Motor neuron (in vitro differentiated cells): ENCODE measurements around the gene GGPS1. TPM values are rescaled to one million over a fixed set of nuclear protein-coding genes. Genes with fewer than 3 reads are reported as not detected.
"Not testable (repeated sequence)": the region's sequence is repeated elsewhere in the genome, so short reads cannot be mapped to it uniquely, and the experiment has no call there.

ENCODE experiments used
- ATAC-seq, 8 experiments: fragments of 200-7000 bp; cut with Tn5 transposase; replicated peaks in 6 of 8; 2 replicates each; pipeline ENCODE4 v1.8.0; 2021; ENCODE audit warnings: mild to moderate bottlenecking in 8 of 8, moderate library complexity in 8 of 8
- H3K27ac ChIP-seq, 2 donors: fragments of 250-450 bp; sonication (Bioruptor Pico); 2 replicates each; pipeline ENCODE4 v1.9.0; 2021; ENCODE audit warnings: antibody characterized with exemption in 2 of 2, mild to moderate bottlenecking in 2 of 2, moderate library complexity in 1 of 2
- H3K4me1 ChIP-seq, 2 donors: fragments of 250-450 bp; sonication (Bioruptor Pico); replicated peaks in 1 of 2; 2 replicates each; pipeline ENCODE4 v1.6.1; 2021; ENCODE audit warnings: antibody characterized with exemption in 2 of 2, mild to moderate bottlenecking in 2 of 2, moderate library complexity in 1 of 2
- H3K4me3 ChIP-seq, 5 donors: fragments of 250-450 bp; sonication (Bioruptor Pico); 2 replicates each; pipeline ENCODE4 v1.9.0; 2021; ENCODE audit warnings: antibody characterized with exemption in 5 of 5, mild to moderate bottlenecking in 5 of 5, moderate library complexity in 4 of 5
- WGBS, 10 experiments: fragments of 450-650 bp; shearing (Covaris generic); methylation state at CpG; one replicate each; pipeline ENCODE4 v1.0.0; 2022; 5-methylcytosine and 5-hydroxymethylcytosine counted together
- in situ Hi-C, 9 experiments: fragments of 400-800 bp; cut with MboI; loops; one replicate each; pipeline ENCODE4 v1.15.0; 2021; ENCODE audit warnings: low sequenced_read_pairs in 9 of 9, low pct_unique_long_range_greater_than_20kb in 2 of 9; ENCODE audit not compliant: unreplicated experiment in 9 of 9
- total RNA-seq, 8 experiments: library from RNA; unstranded; fragments of 300-600 nt; gene quantifications; 2 replicates each; pipeline versions ENCODE4 v1.2.3 to v1.2.4, GENCODE V29; 2022

GGPS1 gene
- total RNA-seq, 8 experiments from 2014 or later, result 25.9 to 52.5 (median 47.1) TPM

DNA sequence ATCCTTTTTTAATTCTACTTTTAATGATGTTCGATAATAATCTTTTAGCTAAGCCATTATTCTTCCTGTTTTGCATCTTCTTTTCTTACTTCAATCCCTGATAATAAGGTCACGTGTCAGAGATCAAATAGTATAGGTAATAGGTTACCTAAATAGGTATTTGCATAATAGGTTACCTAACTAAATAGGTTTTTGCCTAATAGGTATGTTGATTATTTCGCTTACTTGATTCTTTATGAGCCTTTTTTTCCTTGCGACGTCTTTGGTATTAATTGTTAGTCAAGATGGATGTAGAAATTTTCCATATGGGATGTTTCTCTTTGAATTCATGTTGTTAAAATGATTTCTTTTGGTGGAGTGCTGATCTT, 2.5 kb downstream of the GGPS1 start:
- in situ Hi-C loops, result no loop called here
- 74 to 93% (median 82%) methylated on average over 2 to 5 of the region's 5 CpGs for WGBS, 10 experiments
- H3K4me3 ChIP-seq, result peak overlapping the region; percentile 9 to 82 (median 63)

GRCh38 chr1:235331401-235331800, 3.0 kb downstream of the GGPS1 start:
- peak overlapping the region; percentile 9 to 82 (median 63) for H3K4me3 ChIP-seq
- ATAC-seq, result no peak
- WGBS, 10 experiments, result 0 to 80% (median 65%) methylated on average over 1 to 3 of the region's 3 CpGs
- no peak overlapping the region for H3K27ac ChIP-seq
- peaks cover 13 to 19% of the 10 kb centered on the region in 2 donors for H3K4me1 ChIP-seq
- in situ Hi-C loops, result no loop called here

More for the DNA sequence above, 2.5 kb downstream of the GGPS1 start:
- Histone ChIP-seq H3K4me1 (peaks cover 13 to 22% of the 10 kb centered on the region in 2 donors), H3K27ac (no peak overlapping the region)
- no peak for ATAC-seq

- 75 to 100% (median 93%) methylated on average over 2 to 4 of the region's 4 CpGs for WGBS, 10 experiments
- Histone ChIP-seq H3K4me3 (no peak overlapping the region), H3K4me1 (peaks cover 5 to 8% of the 10 kb centered on the region in 2 donors), H3K27ac (no peak overlapping the region)
- in situ Hi-C loops, result no loop called here
- ATAC-seq, result peak in 1 of 8 experiments; percentile 45
These were observed 8.5 kb downstream of the GGPS1 start for GRCh38 chr1:235336903-235337302.

GRCh38 chr1:235339746-235340145, 11.4 kb downstream of the GGPS1 start:
- in situ Hi-C loops, result no loop called here
- H3K4me1 ChIP-seq, result no peaks in the 10 kb centered on the region
- WGBS, 10 experiments, result 80 to 100% (median 93%) methylated on average over 1 to 8 of the region's 8 CpGs; no CpG with 5 or more reads in 1 of the 10 experiments
- ATAC-seq, result no peak
- H3K27ac ChIP-seq, result no peak overlapping the region
- no peak overlapping the region for H3K4me3 ChIP-seq

DNA sequence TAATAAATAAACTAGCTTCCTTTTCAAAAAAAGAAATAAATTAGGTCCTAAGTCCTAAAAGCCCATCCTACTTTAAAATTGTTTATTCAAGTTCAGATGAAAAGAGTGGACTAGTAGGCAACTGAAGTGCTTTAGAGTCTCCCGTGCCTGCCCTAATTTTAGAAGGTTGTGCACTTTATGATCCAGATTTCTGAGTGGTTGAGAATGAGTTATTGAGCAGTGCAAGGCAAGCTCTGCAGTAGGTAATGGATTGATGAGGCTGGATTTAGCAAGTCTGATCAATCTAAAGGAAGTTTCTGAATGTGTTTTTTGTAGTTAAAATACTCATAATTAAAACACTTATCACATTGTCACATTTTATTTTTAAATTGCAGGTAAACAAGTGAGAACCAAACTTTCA, 13.0 kb downstream of the GGPS1 start:
- in situ Hi-C loops, result no loop called here
- 50 to 100% (median 83%) methylated on average over 1 of the region's 1 CpG; no CpG with 5 or more reads in 1 of the 10 experiments for WGBS, 10 experiments
- Histone ChIP-seq H3K27ac (no peak overlapping the region), H3K4me3 (no peak overlapping the region), H3K4me1 (no peaks in the 10 kb centered on the region)
- ATAC-seq, result no peak

- no peak overlapping the region for H3K4me3 ChIP-seq
- in situ Hi-C loops, result no loop called here
- no peak overlapping the region for H3K27ac ChIP-seq
- no peak for ATAC-seq
- no peaks in the 10 kb centered on the region for H3K4me1 ChIP-seq
- 40 to 92% (median 84%) methylated on average over 1 to 6 of the region's 6 CpGs for WGBS, 10 experiments
These were observed 13.7 kb downstream of the GGPS1 start for GRCh38 chr1:235342039-235342438.

DNA sequence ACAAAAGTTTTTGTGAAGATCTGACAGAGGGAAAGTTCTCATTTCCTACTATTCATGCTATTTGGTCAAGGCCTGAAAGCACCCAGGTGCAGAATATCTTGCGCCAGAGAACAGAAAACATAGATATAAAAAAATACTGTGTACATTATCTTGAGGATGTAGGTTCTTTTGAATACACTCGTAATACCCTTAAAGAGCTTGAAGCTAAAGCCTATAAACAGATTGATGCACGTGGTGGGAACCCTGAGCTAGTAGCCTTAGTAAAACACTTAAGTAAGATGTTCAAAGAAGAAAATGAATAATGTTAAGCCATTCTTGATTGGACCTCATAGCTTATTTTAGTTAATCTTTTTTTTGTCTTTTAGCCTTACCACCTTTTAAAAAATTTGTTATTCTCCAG, 14.1 kb downstream of the GGPS1 start:
- Histone ChIP-seq H3K27ac (no peak overlapping the region), H3K4me3 (no peak overlapping the region), H3K4me1 (no peaks in the 10 kb centered on the region)
- in situ Hi-C loops, result no loop called here
- 53 to 100% (median 94%) methylated on average over 1 to 3 of the region's 3 CpGs for WGBS, 10 experiments
- ATAC-seq, result no peak

GRCh38 chr1:235343726-235344125, 15.4 kb downstream of the GGPS1 start:
- Histone ChIP-seq H3K4me1 (no peaks in the 10 kb centered on the region), H3K27ac (no peak overlapping the region), H3K4me3 (no peak overlapping the region)
- WGBS, 10 experiments, result 83 to 100% (median 88%) methylated on average over 2 to 5 of the region's 5 CpGs; no CpG with 5 or more reads in 1 of the 10 experiments
- no peak for ATAC-seq
- in situ Hi-C loops, result no loop called here

- in situ Hi-C loops, result no loop called here
- 52 to 80% (median 60%) methylated on average over 1 to 3 of the region's 3 CpGs; no CpG with 5 or more reads in 1 of the 10 experiments for WGBS, 10 experiments
- Histone ChIP-seq H3K27ac (no peak overlapping the region), H3K4me3 (no peak overlapping the region), H3K4me1 (no peaks in the 10 kb centered on the region)
- no peak for ATAC-seq
These were observed 23.1 kb downstream of the GGPS1 start for GRCh38 chr1:235351441-235351840.

DNA sequence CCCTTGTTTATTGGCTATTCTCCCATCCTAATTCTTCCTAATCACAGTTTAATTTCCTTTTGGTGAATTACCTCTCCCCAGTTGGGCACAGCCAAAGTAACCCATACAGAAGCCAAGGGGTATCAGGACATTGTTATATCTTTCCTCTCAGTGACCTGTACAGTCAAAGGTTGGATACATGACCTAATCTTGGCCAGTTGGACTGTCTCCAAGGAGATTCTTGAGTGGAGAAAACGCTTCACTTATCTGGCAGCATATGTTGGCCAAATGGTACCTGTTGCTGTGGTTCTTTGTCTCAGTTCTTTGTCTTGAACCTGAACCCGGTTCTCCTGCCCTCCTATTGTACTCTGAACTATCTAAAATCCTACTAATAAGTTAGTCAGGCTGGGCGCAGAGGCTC, 23.5 kb downstream of the GGPS1 start:
- no peak for ATAC-seq
- in situ Hi-C loops, result no loop called here
- no peaks in the 10 kb centered on the region for H3K4me1 ChIP-seq
- H3K4me3 ChIP-seq, result no peak overlapping the region
- 50 to 89% (median 61%) methylated on average over 1 to 3 of the region's 3 CpGs; no CpG with 5 or more reads in 4 of the 10 experiments for WGBS, 10 experiments
- H3K27ac ChIP-seq, result no peak overlapping the region

DNA sequence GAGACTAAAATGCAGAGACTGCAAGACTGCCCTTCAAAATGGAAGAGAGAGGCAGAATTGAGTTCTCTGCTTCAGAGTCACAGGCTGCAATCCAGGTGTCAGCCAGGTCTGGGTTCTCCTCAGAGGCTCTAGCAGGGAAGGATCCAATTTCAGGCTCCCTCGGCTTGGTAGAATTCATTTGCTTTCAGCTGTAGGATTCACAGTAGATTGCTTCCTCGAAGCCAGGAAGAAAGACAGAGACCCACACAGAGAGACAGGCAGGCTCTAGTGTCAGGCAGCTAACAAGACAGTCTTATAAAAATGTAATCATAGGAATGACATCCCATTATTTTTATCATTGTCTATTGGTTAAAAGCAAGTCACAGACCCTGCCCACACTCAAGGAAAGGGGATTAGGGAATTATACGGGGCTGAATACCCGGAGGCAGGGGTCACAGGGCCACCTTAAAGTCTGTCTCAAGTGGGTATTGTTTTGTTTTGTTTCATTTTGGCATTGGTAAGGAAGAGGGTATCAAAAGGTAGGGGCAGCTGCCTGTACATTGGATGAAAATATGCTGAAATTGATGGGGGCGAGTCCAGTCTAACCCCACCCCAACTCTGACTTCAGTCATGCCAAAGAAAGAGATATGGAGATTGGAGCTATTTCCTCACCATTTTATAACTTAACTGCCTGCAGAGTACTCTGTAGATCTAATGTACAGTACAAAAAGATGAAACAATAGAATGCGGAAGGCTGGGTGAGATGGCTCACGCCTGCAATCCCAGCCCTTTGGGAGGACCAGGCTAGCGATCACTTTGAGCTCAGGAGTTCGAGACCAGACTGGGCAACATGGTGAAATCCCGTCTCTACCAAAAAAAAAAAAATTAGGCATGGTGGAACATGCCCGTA, 29.4 kb downstream of the GGPS1 start:
- Histone ChIP-seq H3K4me3 (no peak overlapping the region), H3K27ac (peak overlapping the region in 1 of 2 donors; percentile 40), H3K4me1 (no peaks in the 10 kb centered on the region)
- WGBS, 10 experiments, result 3 to 100% (median 67%) methylated on average over 1 to 11 of the region's 11 CpGs
- in situ Hi-C loops, result no loop called here
- peak in 2 of 8 experiments; percentile 25 to 41 for ATAC-seq

DNA sequence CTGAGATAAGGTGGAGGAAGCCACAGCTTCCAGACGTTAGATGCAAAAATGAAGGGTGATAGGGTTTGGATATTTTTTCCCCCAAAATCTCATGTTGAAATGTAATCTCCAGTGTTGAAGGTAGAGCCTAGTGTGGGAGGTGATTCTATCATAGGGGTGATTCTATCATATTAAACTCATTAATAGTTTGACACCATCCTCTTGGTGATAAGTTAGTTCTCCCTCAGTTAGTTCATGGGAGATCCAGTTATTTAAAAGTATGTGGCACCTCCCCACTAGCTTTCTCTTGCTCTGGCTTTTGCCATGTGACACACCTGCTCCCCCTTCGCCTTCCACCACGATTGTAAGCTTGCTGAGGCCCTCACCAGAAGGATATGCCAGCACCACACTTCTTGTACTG, 30.5 kb downstream of the GGPS1 start:
- no peak overlapping the region for H3K4me3 ChIP-seq
- 60 to 92% (median 79%) methylated on average over 1 to 3 of the region's 3 CpGs; no CpG with 5 or more reads in 3 of the 10 experiments for WGBS, 10 experiments
- in situ Hi-C loops, result no loop called here

DNA sequence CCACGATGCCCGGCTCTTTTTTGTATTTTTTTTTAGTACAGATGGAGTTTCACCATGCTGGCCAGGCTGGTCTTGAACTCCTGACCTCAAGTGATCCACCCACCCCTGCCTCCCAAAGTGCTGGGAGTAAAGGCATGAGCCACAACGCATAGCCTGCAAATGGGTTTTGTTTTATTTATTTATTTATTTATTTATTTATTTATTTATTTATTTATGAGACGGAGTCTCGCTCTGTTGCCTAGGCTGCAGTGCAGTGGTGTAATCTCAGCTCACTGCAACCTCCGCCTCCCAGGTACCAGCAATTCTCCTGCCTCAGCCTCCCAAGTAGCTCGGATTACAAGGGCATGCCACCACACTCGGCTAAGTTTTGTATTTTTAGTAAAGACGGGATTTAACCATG, 35.8 kb downstream of the GGPS1 start:
- H3K4me1 ChIP-seq, H3K4me3 ChIP-seq, H3K27ac ChIP-seq, in situ Hi-C loops, ATAC-seq: not testable (repeated sequence)
- 77 to 100% (median 94%) methylated on average over 1 to 9 of the region's 9 CpGs for WGBS, 10 experiments

More for the DNA sequence above, 30.5 kb downstream of the GGPS1 start:
- Histone ChIP-seq H3K27ac (no peak overlapping the region), H3K4me1 (no peaks in the 10 kb centered on the region)
- ATAC-seq, result no peak
